NCI-H187 treated with DMSO at 0.1 percent for 48 hours (cell line): Measurements from ENCODE around the gene CCL3.
"Not testable (repeated sequence)": the region's sequence is repeated elsewhere in the genome, so short reads cannot be mapped to it uniquely, and the experiment has no call there.

ENCODE experiments used
- DNase-seq: peaks from one replicate; lab custom pipeline; 2025; lab: John Stamatoyannopoulos, UW

Gene CCL3

GRCh38 chr17:36089888-36090836 is at the start of gene CCL3:
TSS of gene CCL3 (minus strand) at chr17:36090143. CDS start at chr17:36090058, 85 bp downstream.
- DNase-seq = no peak

GRCh38 chr17:36136439-36136838 is 46.5 kb upstream of the CCL3 start:
- DNase-seq = no peak

GRCh38 chr17:36136036-36136435 is 46.1 kb upstream of the CCL3 start:
- DNase-seq = no peak

GRCh38 chr17:36135465-36135864 is 45.5 kb upstream of the CCL3 start:
- no peak for DNase-seq

GRCh38 chr17:36133602-36134236 is 43.8 kb upstream of the CCL3 start:
- DNase-seq = peak; percentile 12

- no peak for DNase-seq
Measured at GRCh38 chr17:36132421-36132831, 42.5 kb upstream of the CCL3 start.

- DNase-seq = no peak
Measured at GRCh38 chr17:36131931-36132330, 42.0 kb upstream of the CCL3 start.

GRCh38 chr17:36131421-36131820 is 41.5 kb upstream of the CCL3 start:
- DNase-seq = no peak

GRCh38 chr17:36130346-36130745 is 40.4 kb upstream of the CCL3 start:
- no peak for DNase-seq

GRCh38 chr17:36129616-36130015 is 39.7 kb upstream of the CCL3 start:
- no peak for DNase-seq

- DNase-seq = no peak
Measured at GRCh38 chr17:36128411-36128978, 38.6 kb upstream of the CCL3 start.

GRCh38 chr17:36127911-36128310 is 38.0 kb upstream of the CCL3 start:
- no peak for DNase-seq

GRCh38 chr17:36127199-36127893 is 37.4 kb upstream of the CCL3 start:
- no peak for DNase-seq

GRCh38 chr17:36124879-36125824 is 35.2 kb upstream of the CCL3 start:
- DNase-seq = no peak

GRCh38 chr17:36123431-36123830 is 33.5 kb upstream of the CCL3 start:
- DNase-seq = no peak

- DNase-seq = not testable (repeated sequence)
Measured at GRCh38 chr17:36121099-36121498, 31.2 kb upstream of the CCL3 start.

- no peak for DNase-seq
Measured at GRCh38 chr17:36120221-36120620, 30.3 kb upstream of the CCL3 start.

GRCh38 chr17:36118477-36119353 is 28.8 kb upstream of the CCL3 start:
- DNase-seq = no peak

GRCh38 chr17:36117505-36118382 is 27.8 kb upstream of the CCL3 start:
- no peak for DNase-seq
